DMS53 treated with DMSO at 0.1 percent for 48 hours (cell line): Measurements from ENCODE around the gene TMEM145.
"Not testable (repeated sequence)": the region's sequence is repeated elsewhere in the genome, so short reads cannot be mapped to it uniquely, and the experiment has no call there.

Experiments
- DNase-seq: peaks from one replicate; lab custom pipeline; 2025; ENCODE audit not compliant: unreplicated experiment; lab: John Stamatoyannopoulos, UW

The TMEM145 gene

GRCh38 chr19:42313840-42314755 lies 989 bp downstream of the TMEM145 start:
- DNase-seq, result no peak

- DNase-seq, result no peak
Measured at GRCh38 chr19:42315024-42315423, 1.9 kb downstream of the TMEM145 start.

GRCh38 chr19:42316223-42317211 lies 3.4 kb downstream of the TMEM145 start:
- peak; percentile 82 for DNase-seq

- DNase-seq, result no peak
Measured at GRCh38 chr19:42317535-42317934, 4.4 kb downstream of the TMEM145 start.

- DNase-seq, result no peak
Measured at GRCh38 chr19:42322305-42322704, 9.2 kb downstream of the TMEM145 start.

GRCh38 chr19:42323473-42323851 lies 10.4 kb downstream of the TMEM145 start:
- no peak for DNase-seq

GRCh38 chr19:42323852-42324654 lies 10.9 kb downstream of the TMEM145 start:
- peak; percentile 9 for DNase-seq

GRCh38 chr19:42324655-42325307 lies 11.7 kb downstream of the TMEM145 start:
- DNase-seq, result no peak

- peak; percentile 98 for DNase-seq
Measured at GRCh38 chr19:42325308-42325895, 12.3 kb downstream of the TMEM145 start, which contains the start of gene MEGF8. TSS of gene MEGF8 (plus strand) at chr19:42325635. CDS start at chr19:42326244, 609 bp downstream.

GRCh38 chr19:42325896-42326771 lies 13.0 kb downstream of the TMEM145 start:
- DNase-seq, result no peak

- no peak for DNase-seq
Measured at GRCh38 chr19:42326969-42327368, 13.9 kb downstream of the TMEM145 start.

GRCh38 chr19:42327381-42327780 lies 14.3 kb downstream of the TMEM145 start:
- DNase-seq, result no peak

GRCh38 chr19:42328106-42328505 lies 15.0 kb downstream of the TMEM145 start:
- no peak for DNase-seq

GRCh38 chr19:42328854-42329253 lies 15.7 kb downstream of the TMEM145 start:
- no peak for DNase-seq

GRCh38 chr19:42330241-42330711 lies 17.2 kb downstream of the TMEM145 start:
- no peak for DNase-seq

- not testable (repeated sequence) for DNase-seq
Measured at GRCh38 chr19:42331333-42331732, 18.2 kb downstream of the TMEM145 start.

- no peak for DNase-seq
Measured at GRCh38 chr19:42332059-42332458, 18.9 kb downstream of the TMEM145 start.

GRCh38 chr19:42333018-42333417 lies 19.9 kb downstream of the TMEM145 start:
- DNase-seq, result no peak
